ENCODE results near the gene MRPS27. TPM values are rescaled to one million over a fixed set of nuclear protein-coding genes. Genes with fewer than 3 reads are reported as not detected.

MRPS27 gene
- total and polyA plus RNA-seq, 4 donors: 17.6 to 38.7 (median 34.9) TPM

DNA sequence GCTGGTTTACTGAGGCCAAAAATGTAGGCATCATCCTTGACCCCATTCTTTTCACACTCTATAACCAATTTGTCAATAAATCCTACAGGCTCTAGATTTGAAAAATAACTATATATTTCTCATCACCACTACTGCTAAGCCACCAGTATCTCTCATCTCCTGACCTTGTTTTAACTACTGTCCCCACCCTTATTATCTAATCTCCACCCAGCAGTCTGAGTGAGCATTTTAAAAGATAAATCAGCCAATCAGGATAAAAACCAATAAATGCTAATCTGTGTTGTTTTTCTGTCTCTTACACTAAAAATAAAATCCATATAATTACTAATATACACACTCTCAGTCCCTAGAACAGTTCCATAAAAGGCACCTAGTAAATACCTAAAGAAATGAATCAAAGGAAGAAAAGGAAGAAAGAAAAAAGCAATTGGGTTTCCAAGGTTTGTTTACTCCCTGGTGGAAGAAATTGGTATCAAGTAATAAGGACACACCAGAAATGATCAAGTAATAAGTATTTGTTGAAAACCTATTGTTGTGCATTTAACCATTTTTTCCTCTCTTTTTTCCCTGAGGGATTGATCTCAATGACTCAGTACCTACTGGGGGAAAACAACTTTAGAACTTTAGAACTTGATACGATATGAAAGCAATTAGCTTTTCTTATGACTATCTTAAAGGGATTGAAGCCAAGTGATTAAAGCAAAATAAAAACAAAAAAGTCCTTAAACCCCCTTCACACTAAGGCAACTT lies 19.3 kb downstream of the MRPS27 start:
- Histone ChIP-seq H3K4me1 (ENCODE audit: control insufficient read depth in 4 of 4, insufficient read depth in 4 of 4, low read length in 3 of 4) (peaks cover 0 to 3% (median 0%) of the 10 kb centered on the region in 4 donors), H3K9me3 (ENCODE audit: control insufficient read depth in 4 of 4, low read length in 3 of 4) (no peaks in the 10 kb centered on the region), H3K36me3 (ENCODE audit: control insufficient read depth in 4 of 4, insufficient read depth in 3 of 4, low read depth in 1 of 4, low read length in 3 of 4) (peaks cover 0 to 13% (median 2%) of the 10 kb centered on the region in 4 donors), H3K27me3 (ENCODE audit: control insufficient read depth in 4 of 4, insufficient read depth in 4 of 4, low read length in 3 of 4) (no peaks in the 10 kb centered on the region), H3K27ac (ENCODE audit: low read depth in 1 of 2, low read length in 2 of 2) (no peak overlapping the region), H3K4me3 (ENCODE audit: low read depth in 1 of 3, low read length in 3 of 3) (no peak overlapping the region), H3K9ac (ENCODE audit: low read depth in 1 of 2, low read length in 2 of 2) (no peak overlapping the region)
- TF ChIP-seq, protein P1, sequence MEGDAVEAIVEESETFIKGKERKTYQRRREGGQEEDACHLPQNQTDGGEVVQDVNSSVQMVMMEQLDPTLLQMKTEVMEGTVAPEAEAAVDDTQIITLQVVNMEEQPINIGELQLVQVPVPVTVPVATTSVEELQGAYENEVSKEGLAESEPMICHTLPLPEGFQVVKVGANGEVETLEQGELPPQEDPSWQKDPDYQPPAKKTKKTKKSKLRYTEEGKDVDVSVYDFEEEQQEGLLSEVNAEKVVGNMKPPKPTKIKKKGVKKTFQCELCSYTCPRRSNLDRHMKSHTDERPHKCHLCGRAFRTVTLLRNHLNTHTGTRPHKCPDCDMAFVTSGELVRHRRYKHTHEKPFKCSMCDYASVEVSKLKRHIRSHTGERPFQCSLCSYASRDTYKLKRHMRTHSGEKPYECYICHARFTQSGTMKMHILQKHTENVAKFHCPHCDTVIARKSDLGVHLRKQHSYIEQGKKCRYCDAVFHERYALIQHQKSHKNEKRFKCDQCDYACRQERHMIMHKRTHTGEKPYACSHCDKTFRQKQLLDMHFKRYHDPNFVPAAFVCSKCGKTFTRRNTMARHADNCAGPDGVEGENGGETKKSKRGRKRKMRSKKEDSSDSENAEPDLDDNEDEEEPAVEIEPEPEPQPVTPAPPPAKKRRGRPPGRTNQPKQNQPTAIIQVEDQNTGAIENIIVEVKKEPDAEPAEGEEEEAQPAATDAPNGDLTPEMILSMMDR (IDR thresholded peaks at IDR 0.05; ENCODE audit: low read depth, low read length, missing input control): no peak
- no peak for TF ChIP-seq JUND (IDR thresholded peaks at IDR 0.05)
- TF ChIP-seq RAD21 (IDR thresholded peaks at IDR 0.05): no peak
- TF ChIP-seq, protein P2, sequence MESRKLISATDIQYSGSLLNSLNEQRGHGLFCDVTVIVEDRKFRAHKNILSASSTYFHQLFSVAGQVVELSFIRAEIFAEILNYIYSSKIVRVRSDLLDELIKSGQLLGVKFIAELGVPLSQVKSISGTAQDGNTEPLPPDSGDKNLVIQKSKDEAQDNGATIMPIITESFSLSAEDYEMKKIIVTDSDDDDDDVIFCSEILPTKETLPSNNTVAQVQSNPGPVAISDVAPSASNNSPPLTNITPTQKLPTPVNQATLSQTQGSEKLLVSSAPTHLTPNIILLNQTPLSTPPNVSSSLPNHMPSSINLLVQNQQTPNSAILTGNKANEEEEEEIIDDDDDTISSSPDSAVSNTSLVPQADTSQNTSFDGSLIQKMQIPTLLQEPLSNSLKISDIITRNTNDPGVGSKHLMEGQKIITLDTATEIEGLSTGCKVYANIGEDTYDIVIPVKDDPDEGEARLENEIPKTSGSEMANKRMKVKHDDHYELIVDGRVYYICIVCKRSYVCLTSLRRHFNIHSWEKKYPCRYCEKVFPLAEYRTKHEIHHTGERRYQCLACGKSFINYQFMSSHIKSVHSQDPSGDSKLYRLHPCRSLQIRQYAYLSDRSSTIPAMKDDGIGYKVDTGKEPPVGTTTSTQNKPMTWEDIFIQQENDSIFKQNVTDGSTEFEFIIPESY (IDR thresholded peaks at IDR 0.05): no peak
- no peak for TF ChIP-seq TAF1 (conservative IDR thresholded peaks at IDR 0.05)
- no peak for TF ChIP-seq SP1 (IDR thresholded peaks at IDR 0.05)
- TF ChIP-seq GABPA (IDR thresholded peaks at IDR 0.05 in 1 of 2, conservative IDR thresholded peaks at IDR 0.05 in 1 of 2): no peak
- no peak for TF ChIP-seq EGR1 (IDR thresholded peaks at IDR 0.05; ENCODE audit: low read depth in 2 of 2)
- DNase-seq (ENCODE audit: low spot score): no peak
- 84% methylated on average over 1 of the region's 1 CpG for WGBS

DNA sequence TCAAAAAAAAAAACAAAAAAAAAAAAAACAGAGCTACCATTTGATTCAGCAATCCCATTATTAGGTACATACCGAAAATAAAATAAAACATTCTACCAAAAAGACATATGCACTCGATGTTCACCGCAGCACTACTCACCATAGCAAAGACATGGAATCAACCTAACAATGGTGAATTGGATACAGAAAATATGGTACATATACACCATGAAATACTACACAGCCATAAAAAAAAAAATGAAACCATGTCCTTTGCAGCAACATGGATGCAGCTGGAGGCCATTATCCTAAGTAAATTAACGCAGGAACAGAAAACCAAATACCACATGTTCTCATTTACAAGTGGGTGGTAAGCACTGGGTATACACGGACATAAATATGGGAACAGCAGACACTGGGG lies 21.3 kb downstream of the MRPS27 start:
- Histone ChIP-seq H3K27ac (ENCODE audit: low read depth in 1 of 2, low read length in 2 of 2) (no peak overlapping the region), H3K9ac (ENCODE audit: low read depth in 1 of 2, low read length in 2 of 2) (no peak overlapping the region), H3K4me3 (ENCODE audit: low read depth in 1 of 3, low read length in 3 of 3) (no peak overlapping the region), H3K36me3 (ENCODE audit: control insufficient read depth in 4 of 4, insufficient read depth in 3 of 4, low read depth in 1 of 4, low read length in 3 of 4) (peaks cover 2 to 24% (median 4%) of the 10 kb centered on the region in 4 donors), H3K27me3 (ENCODE audit: control insufficient read depth in 4 of 4, insufficient read depth in 4 of 4, low read length in 3 of 4) (no peaks in the 10 kb centered on the region), H3K9me3 (ENCODE audit: control insufficient read depth in 4 of 4, low read length in 3 of 4) (no peaks in the 10 kb centered on the region), H3K4me1 (ENCODE audit: control insufficient read depth in 4 of 4, insufficient read depth in 4 of 4, low read length in 3 of 4) (no peaks in the 10 kb centered on the region)
- TF ChIP-seq SP1 (IDR thresholded peaks at IDR 0.05): no peak
- TF ChIP-seq GABPA (IDR thresholded peaks at IDR 0.05 in 1 of 2, conservative IDR thresholded peaks at IDR 0.05 in 1 of 2): no peak
- no peak for TF ChIP-seq YY1 (IDR thresholded peaks at IDR 0.05)
- no peak for TF ChIP-seq JUND (IDR thresholded peaks at IDR 0.05)
- no peak for TF ChIP-seq RAD21 (IDR thresholded peaks at IDR 0.05)
- TF ChIP-seq, protein P3, sequence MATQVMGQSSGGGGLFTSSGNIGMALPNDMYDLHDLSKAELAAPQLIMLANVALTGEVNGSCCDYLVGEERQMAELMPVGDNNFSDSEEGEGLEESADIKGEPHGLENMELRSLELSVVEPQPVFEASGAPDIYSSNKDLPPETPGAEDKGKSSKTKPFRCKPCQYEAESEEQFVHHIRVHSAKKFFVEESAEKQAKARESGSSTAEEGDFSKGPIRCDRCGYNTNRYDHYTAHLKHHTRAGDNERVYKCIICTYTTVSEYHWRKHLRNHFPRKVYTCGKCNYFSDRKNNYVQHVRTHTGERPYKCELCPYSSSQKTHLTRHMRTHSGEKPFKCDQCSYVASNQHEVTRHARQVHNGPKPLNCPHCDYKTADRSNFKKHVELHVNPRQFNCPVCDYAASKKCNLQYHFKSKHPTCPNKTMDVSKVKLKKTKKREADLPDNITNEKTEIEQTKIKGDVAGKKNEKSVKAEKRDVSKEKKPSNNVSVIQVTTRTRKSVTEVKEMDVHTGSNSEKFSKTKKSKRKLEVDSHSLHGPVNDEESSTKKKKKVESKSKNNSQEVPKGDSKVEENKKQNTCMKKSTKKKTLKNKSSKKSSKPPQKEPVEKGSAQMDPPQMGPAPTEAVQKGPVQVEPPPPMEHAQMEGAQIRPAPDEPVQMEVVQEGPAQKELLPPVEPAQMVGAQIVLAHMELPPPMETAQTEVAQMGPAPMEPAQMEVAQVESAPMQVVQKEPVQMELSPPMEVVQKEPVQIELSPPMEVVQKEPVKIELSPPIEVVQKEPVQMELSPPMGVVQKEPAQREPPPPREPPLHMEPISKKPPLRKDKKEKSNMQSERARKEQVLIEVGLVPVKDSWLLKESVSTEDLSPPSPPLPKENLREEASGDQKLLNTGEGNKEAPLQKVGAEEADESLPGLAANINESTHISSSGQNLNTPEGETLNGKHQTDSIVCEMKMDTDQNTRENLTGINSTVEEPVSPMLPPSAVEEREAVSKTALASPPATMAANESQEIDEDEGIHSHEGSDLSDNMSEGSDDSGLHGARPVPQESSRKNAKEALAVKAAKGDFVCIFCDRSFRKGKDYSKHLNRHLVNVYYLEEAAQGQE (IDR thresholded peaks at IDR 0.05): no peak
- no peak for TF ChIP-seq NR2F2 (IDR thresholded peaks at IDR 0.05)
- TF ChIP-seq RXRA (IDR thresholded peaks at IDR 0.05): no peak
- TF ChIP-seq, protein P4, sequence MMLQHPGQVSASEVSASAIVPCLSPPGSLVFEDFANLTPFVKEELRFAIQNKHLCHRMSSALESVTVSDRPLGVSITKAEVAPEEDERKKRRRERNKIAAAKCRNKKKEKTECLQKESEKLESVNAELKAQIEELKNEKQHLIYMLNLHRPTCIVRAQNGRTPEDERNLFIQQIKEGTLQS (IDR thresholded peaks at IDR 0.05): no peak
- TF ChIP-seq, protein P2 (IDR thresholded peaks at IDR 0.05): no peak
- TF ChIP-seq TAF1 (conservative IDR thresholded peaks at IDR 0.05): no peak
- TF ChIP-seq FOXA1 (IDR thresholded peaks at IDR 0.05): no peak
- TF ChIP-seq HNF4G (IDR thresholded peaks at IDR 0.05): no peak
- TF ChIP-seq EGR1 (IDR thresholded peaks at IDR 0.05; ENCODE audit: low read depth in 2 of 2): no peak
- TF ChIP-seq FOXA2 (IDR thresholded peaks at IDR 0.05): no peak
- TF ChIP-seq HNF4A (conservative IDR thresholded peaks at IDR 0.05): no peak
- TF ChIP-seq, protein P1 (IDR thresholded peaks at IDR 0.05; ENCODE audit: low read depth, low read length, missing input control): no peak
- WGBS: 98% methylated on average over 5 of the region's 5 CpGs
- DNase-seq (ENCODE audit: low spot score): no peak

Measured in liver (tissue), 9 donors.